ENCODE data around the gene TRAM2.

The TRAM2 gene

DNA sequence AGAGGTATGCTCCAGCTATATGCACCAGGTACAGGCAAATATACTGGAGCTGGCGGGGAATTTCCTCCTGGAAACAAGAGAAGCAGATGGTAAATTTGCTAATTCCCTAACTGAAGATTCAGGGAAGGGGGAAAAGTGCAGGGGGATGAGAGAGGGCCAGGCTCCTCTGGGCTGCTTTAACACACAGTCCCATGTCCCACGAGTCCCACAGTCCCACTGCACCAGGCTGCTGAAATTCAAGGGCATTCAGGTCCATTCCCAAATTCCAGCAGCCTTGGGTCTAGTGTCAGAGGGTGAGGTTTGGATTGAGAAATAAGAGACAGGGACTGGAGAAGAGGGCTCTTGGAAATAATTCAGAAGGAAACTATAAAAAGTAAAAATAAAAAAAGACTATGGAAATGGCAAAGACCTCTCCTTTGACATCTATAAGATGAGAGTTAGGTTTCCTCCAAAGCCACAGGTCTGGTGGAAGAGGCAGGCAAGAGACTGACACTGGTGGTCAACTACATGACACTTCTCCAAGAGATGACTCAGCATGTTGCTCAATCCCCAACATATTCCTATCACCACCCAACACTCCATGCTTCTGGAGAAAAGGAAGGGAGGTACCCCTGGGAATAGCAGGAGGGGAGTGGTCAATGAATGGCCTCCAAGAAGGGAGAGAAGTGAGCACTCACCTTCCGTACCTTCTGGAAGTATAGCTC lies 69.2 kb downstream of the TRAM2 start:
- TF ChIP-seq, protein P1, sequence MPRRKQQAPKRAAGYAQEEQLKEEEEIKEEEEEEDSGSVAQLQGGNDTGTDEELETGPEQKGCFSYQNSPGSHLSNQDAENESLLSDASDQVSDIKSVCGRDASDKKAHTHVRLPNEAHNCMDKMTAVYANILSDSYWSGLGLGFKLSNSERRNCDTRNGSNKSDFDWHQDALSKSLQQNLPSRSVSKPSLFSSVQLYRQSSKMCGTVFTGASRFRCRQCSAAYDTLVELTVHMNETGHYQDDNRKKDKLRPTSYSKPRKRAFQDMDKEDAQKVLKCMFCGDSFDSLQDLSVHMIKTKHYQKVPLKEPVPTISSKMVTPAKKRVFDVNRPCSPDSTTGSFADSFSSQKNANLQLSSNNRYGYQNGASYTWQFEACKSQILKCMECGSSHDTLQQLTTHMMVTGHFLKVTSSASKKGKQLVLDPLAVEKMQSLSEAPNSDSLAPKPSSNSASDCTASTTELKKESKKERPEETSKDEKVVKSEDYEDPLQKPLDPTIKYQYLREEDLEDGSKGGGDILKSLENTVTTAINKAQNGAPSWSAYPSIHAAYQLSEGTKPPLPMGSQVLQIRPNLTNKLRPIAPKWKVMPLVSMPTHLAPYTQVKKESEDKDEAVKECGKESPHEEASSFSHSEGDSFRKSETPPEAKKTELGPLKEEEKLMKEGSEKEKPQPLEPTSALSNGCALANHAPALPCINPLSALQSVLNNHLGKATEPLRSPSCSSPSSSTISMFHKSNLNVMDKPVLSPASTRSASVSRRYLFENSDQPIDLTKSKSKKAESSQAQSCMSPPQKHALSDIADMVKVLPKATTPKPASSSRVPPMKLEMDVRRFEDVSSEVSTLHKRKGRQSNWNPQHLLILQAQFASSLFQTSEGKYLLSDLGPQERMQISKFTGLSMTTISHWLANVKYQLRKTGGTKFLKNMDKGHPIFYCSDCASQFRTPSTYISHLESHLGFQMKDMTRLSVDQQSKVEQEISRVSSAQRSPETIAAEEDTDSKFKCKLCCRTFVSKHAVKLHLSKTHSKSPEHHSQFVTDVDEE (CRISPR knock-in tag; IDR thresholded peaks at IDR 0.05), result no peak
- TF ChIP-seq ZFP3 (CRISPR knock-in tag; IDR thresholded peaks at IDR 0.05) (no peak), ZNF70 (CRISPR knock-in tag; IDR thresholded peaks at IDR 0.05) (no peak)
- ATAC-seq, result no peak

DNA sequence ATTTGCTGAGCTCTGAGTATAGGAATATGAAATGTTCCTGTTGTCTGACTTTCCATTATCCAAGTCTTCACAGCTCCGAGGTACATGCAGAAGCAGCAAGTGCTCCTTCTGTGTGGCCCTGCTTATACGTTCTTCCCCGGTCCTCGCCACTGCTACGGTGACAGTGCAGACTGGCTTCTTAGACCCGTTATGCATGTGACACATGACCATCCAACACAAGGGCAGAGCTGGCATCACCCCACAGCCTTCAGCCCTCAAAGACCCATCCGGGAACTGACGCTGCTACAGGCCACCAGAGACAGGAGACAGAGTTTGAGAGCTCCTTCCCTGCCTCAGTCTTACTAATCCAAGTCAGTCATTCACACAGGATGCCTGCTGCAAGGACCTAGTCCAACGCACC lies 70.4 kb downstream of the TRAM2 start:
- no peak for ATAC-seq
- no peak for TF ChIP-seq ZFP30 (CRISPR knock-in tag; IDR thresholded peaks at IDR 0.05)

DNA sequence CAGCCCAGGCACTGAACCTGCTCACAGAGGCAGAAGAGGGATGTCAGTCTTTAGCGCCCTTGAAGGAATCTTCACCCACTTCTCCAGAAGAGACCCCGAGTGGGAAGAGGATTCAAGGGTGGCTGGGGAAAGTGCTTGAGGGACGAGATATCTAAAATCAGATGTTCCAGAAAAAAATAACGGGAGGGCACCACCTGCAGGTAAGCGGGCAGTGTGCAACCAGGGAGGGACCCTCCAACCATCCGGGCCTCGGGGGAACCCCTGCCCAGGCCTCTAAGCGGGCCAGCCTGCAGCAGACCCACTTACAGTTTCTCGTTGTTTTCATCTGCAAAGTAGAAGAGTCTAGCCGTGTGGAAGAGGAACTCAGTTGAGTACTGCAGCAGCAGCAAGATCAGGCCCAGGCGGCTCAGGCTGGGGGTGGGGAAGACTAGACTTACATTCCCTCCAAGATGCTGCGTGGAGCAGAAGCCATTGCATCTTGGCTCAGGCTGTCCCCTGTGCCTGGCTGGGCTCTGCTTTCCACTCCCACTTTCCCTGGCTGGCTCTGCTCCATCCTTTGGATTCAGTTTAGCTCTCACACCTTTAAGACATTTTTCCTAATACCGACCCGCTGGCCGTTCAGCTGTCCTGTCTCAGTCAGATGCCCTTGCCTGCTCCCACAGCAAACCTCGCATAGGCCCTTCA lies 71.0 kb downstream of the TRAM2 start:
- no peak for ATAC-seq
- no peak for TF ChIP-seq ZNF70 (CRISPR knock-in tag; IDR thresholded peaks at IDR 0.05)
- TF ChIP-seq ARNTL (CRISPR knock-in tag; IDR thresholded peaks at IDR 0.05; ENCODE audit: borderline replicate concordance, low read depth), result no peak
- TF ChIP-seq TCF4 (CRISPR knock-in tag; IDR thresholded peaks at IDR 0.05; ENCODE audit: borderline replicate concordance), result no peak
- TF ChIP-seq SNAI2 (CRISPR knock-in tag; IDR thresholded peaks at IDR 0.05), result no peak
- TF ChIP-seq, protein P1 (CRISPR knock-in tag; IDR thresholded peaks at IDR 0.05), result no peak
- TF ChIP-seq BACH2 (CRISPR knock-in tag; IDR thresholded peaks at IDR 0.05; ENCODE audit: borderline replicate concordance), result no peak
- no peak for TF ChIP-seq ZFP3 (CRISPR knock-in tag; IDR thresholded peaks at IDR 0.05)
- TF ChIP-seq ZC3H10 (CRISPR knock-in tag; IDR thresholded peaks at IDR 0.05), result no peak
- no peak for TF ChIP-seq ZNF8 (CRISPR knock-in tag; IDR thresholded peaks at IDR 0.05)
- TF ChIP-seq ESRRG (CRISPR knock-in tag; IDR thresholded peaks at IDR 0.05), result no peak
- no peak for TF ChIP-seq ZNF565 (CRISPR knock-in tag; conservative IDR thresholded peaks at IDR 0.05; ENCODE audit: low read depth)
- TF ChIP-seq CSDC2 (CRISPR knock-in tag; IDR thresholded peaks at IDR 0.05), result no peak
- TF ChIP-seq GLIS3 (CRISPR knock-in tag; IDR thresholded peaks at IDR 0.05), result no peak

DNA sequence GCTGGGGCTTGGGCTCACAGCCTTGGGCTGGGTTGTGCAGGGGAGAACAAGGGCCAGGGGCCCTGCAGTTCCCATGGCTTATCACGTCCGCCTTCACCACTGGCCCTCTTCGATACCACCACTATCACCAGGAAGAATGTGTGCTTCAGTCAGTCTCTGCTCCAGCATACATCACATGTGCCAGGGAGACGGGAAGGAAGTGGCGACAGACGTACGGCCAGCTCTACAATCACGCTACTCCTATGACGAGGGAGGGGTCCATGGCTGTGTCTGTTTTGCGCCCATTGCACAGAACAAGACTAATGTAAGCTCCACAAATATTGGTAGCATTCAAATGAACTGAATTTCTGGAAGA lies 72.1 kb downstream of the TRAM2 start:
- no peak for TF ChIP-seq PPARA (CRISPR knock-in tag; IDR thresholded peaks at IDR 0.05; ENCODE audit: borderline replicate concordance)
- no peak for TF ChIP-seq OSR1 (CRISPR knock-in tag; IDR thresholded peaks at IDR 0.05)
- TF ChIP-seq, protein P2, sequence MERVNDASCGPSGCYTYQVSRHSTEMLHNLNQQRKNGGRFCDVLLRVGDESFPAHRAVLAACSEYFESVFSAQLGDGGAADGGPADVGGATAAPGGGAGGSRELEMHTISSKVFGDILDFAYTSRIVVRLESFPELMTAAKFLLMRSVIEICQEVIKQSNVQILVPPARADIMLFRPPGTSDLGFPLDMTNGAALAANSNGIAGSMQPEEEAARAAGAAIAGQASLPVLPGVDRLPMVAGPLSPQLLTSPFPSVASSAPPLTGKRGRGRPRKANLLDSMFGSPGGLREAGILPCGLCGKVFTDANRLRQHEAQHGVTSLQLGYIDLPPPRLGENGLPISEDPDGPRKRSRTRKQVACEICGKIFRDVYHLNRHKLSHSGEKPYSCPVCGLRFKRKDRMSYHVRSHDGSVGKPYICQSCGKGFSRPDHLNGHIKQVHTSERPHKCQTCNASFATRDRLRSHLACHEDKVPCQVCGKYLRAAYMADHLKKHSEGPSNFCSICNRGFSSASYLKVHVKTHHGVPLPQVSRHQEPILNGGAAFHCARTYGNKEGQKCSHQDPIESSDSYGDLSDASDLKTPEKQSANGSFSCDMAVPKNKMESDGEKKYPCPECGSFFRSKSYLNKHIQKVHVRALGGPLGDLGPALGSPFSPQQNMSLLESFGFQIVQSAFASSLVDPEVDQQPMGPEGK (CRISPR knock-in tag; IDR thresholded peaks at IDR 0.05; ENCODE audit: borderline replicate concordance), result no peak
- TF ChIP-seq, protein P3, sequence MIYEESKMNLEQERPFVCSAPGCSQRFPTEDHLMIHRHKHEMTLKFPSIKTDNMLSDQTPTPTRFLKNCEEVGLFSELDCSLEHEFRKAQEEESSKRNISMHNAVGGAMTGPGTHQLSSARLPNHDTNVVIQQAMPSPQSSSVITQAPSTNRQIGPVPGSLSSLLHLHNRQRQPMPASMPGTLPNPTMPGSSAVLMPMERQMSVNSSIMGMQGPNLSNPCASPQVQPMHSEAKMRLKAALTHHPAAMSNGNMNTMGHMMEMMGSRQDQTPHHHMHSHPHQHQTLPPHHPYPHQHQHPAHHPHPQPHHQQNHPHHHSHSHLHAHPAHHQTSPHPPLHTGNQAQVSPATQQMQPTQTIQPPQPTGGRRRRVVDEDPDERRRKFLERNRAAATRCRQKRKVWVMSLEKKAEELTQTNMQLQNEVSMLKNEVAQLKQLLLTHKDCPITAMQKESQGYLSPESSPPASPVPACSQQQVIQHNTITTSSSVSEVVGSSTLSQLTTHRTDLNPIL (CRISPR knock-in tag; IDR thresholded peaks at IDR 0.05; ENCODE audit: low read depth), result no peak
- TF ChIP-seq ESRRG (CRISPR knock-in tag; IDR thresholded peaks at IDR 0.05), result no peak
- TF ChIP-seq CSDC2 (CRISPR knock-in tag; IDR thresholded peaks at IDR 0.05), result no peak
- TF ChIP-seq ISL1 (CRISPR knock-in tag; IDR thresholded peaks at IDR 0.05), result no peak
- ATAC-seq, result no peak

Data from SK-N-SH treated with all-trans-retinoic acid at 6 μM for 48 hours (cell line).